ENCODE results near the gene COG2.

COG2 gene

DNA sequence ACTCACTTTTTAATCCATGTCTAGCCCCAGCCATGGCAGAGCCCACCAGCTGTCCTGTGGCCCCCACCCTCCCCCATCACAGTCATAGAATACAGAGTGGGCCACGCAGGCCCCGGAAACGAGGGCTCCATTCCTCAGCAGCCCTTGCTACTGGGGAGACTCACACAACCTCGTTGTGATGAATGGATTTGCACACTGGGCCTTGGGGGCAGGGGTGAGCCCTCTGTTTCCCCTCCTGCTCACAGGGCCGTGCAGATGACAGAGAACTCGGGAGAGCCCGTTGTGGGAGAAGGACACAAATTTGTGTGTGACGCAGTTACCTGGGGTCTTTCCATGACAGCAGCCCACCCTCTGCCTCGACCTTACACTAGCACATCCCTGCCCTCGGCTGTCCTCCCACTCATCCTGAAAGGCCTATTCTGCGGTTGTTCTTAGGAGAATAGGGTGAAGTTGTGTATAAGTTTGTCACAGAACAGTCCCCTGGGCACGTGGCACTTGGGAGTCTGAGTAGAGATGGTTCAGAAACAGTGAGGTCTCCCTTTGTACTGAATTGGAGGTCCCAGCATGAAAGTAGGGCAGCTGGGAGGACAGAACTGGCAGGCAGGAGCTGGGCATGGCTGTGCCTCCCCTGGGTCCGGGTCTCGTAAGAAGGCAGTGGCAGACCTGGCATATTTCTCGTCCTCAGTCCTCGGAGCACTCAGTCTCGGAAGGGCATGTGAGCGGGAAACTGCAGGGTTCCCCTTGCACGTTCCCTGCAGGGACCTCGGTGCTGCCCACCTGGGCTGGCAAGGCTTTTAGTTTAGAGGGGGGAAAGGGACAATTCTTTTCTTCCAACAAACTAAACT is 64.8 kb downstream of the COG2 start:
- Histone ChIP-seq H3K27ac (ENCODE audit: low read length) (no peak overlapping the region), H3K4me3 (ENCODE audit: low read length in 2 of 2) (no peak overlapping the region), H3K36me3 (ENCODE audit: control insufficient read depth in 2 of 2, insufficient read depth in 2 of 2, low read length in 2 of 2) (no peaks in the 10 kb centered on the region), H3K9me3 (ENCODE audit: control insufficient read depth in 2 of 2, low read length in 2 of 2) (no peaks in the 10 kb centered on the region), H3K27me3 (ENCODE audit: control insufficient read depth in 1 of 2, insufficient read depth in 2 of 2, low read length in 2 of 2) (no peaks in the 10 kb centered on the region), H3K9ac (ENCODE audit: low read length in 2 of 2) (no peak overlapping the region), H3K4me1 (ENCODE audit: control insufficient read depth, insufficient read depth, low read length) (no peaks in the 10 kb centered on the region)

GRCh38 chr1:230707732-230708630 is 65.7 kb downstream of the COG2 start:
- Histone ChIP-seq H3K36me3 (ENCODE audit: control insufficient read depth in 2 of 2, insufficient read depth in 2 of 2, low read length in 2 of 2) (no peaks in the 10 kb centered on the region), H3K27ac (ENCODE audit: low read length) (no peak overlapping the region), H3K27me3 (ENCODE audit: control insufficient read depth in 1 of 2, insufficient read depth in 2 of 2, low read length in 2 of 2) (no peaks in the 10 kb centered on the region), H3K9me3 (ENCODE audit: control insufficient read depth in 2 of 2, low read length in 2 of 2) (no peaks in the 10 kb centered on the region), H3K4me1 (ENCODE audit: control insufficient read depth, insufficient read depth, low read length) (no peaks in the 10 kb centered on the region), H3K9ac (ENCODE audit: low read length in 2 of 2) (no peak overlapping the region), H3K4me3 (ENCODE audit: low read length in 2 of 2) (no peak overlapping the region)

DNA sequence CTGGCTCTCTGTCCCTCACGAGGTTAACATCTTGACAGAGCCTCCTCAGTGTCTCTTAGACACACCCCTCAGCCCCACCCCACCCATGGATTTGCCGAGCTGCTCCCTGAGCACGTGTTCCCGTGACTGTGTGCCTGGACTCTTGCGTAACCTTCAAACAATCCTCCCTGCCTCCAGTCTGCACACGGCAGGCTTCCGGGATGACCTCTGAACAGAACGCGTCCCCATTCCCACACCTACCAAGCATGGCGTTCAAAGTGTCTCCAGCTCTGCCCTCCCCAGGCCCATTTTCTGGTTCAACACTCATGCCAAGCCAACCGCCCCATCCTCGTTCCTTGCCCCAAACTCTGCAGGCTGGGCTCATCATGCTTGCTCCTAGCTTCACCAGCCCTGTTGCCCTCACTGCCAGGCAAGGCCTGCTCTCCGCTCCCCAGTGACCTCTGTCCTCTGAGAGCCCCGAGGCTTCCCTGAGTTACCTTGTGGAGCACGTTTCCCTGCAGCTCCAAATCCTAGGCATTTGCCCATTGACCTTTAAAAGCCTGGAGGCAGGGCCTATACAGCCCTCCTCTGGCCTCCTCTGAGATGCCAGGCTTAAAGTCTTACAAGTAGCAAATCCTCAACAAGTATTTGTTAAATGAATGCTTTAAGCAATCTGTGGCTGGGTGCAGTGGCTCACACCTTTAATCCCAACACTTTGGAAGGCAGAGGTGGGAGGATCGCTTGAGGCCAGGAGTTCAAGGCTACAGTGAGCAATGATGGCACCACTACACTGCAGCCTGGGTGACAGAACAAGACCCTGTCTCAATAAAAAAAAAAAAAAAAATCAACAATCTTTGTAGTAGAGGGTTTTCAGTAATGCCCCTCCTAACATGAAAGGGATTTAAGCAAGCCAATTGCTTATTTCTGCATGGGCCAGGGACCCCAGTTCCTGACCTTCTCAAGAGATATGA is 66.6 kb downstream of the COG2 start:
- no peak overlapping the region for H3K9ac ChIP-seq (ENCODE audit: low read length in 2 of 2)
- H3K9me3 ChIP-seq (ENCODE audit: control insufficient read depth in 2 of 2, low read length in 2 of 2): no peaks in the 10 kb centered on the region
- H3K27me3 ChIP-seq (ENCODE audit: control insufficient read depth in 1 of 2, insufficient read depth in 2 of 2, low read length in 2 of 2): no peaks in the 10 kb centered on the region
- no peak overlapping the region for H3K27ac ChIP-seq (ENCODE audit: low read length)
- H3K36me3 ChIP-seq (ENCODE audit: control insufficient read depth in 2 of 2, insufficient read depth in 2 of 2, low read length in 2 of 2): no peaks in the 10 kb centered on the region
- peaks cover 7% of the 10 kb centered on the region for H3K4me1 ChIP-seq (ENCODE audit: control insufficient read depth, insufficient read depth, low read length)
- H3K4me3 ChIP-seq (ENCODE audit: low read length in 2 of 2): no peak overlapping the region

GRCh38 chr1:230709619-230710542 is 67.6 kb downstream of the COG2 start:
- Histone ChIP-seq H3K9ac (ENCODE audit: low read length in 2 of 2) (no peak overlapping the region), H3K4me1 (ENCODE audit: control insufficient read depth, insufficient read depth, low read length) (peaks cover 13% of the 10 kb centered on the region), H3K36me3 (ENCODE audit: control insufficient read depth in 2 of 2, insufficient read depth in 2 of 2, low read length in 2 of 2) (no peaks in the 10 kb centered on the region), H3K4me3 (ENCODE audit: low read length in 2 of 2) (no peak overlapping the region), H3K27me3 (ENCODE audit: control insufficient read depth in 1 of 2, insufficient read depth in 2 of 2, low read length in 2 of 2) (no peaks in the 10 kb centered on the region), H3K9me3 (ENCODE audit: control insufficient read depth in 2 of 2, low read length in 2 of 2) (no peaks in the 10 kb centered on the region), H3K27ac (ENCODE audit: low read length) (no peak overlapping the region)

- Histone ChIP-seq H3K9me3 (ENCODE audit: control insufficient read depth in 2 of 2, low read length in 2 of 2) (no peaks in the 10 kb centered on the region), H3K27ac (ENCODE audit: low read length) (no peak overlapping the region), H3K36me3 (ENCODE audit: control insufficient read depth in 2 of 2, insufficient read depth in 2 of 2, low read length in 2 of 2) (no peaks in the 10 kb centered on the region), H3K27me3 (ENCODE audit: control insufficient read depth in 1 of 2, insufficient read depth in 2 of 2, low read length in 2 of 2) (no peaks in the 10 kb centered on the region), H3K9ac (ENCODE audit: low read length in 2 of 2) (no peak overlapping the region), H3K4me3 (ENCODE audit: low read length in 2 of 2) (no peak overlapping the region), H3K4me1 (ENCODE audit: control insufficient read depth, insufficient read depth, low read length) (peaks cover 13% of the 10 kb centered on the region)
Observed at GRCh38 chr1:230710543-230710904, 68.2 kb downstream of the COG2 start.

DNA sequence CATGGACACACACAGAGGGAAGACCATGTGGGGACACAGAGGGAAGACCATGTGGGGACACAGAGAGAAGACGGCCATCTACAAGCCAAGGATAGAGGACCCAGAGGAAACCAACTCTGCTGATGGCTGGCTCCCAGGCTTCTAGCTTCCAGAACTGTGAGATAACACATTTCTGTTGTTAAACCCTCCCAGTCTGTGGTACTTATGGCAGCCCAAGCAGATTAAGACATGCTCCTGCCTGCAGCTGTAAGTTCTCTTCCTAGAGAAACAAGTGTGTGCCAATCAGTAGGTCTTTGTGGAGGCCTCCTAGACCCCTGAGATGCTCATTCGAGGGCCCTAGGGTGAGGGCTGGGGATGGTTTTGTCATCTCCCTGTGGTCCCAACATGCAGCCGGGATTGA is 69.0 kb downstream of the COG2 start:
- H3K9ac ChIP-seq (ENCODE audit: low read length in 2 of 2): no peak overlapping the region
- no peaks in the 10 kb centered on the region for H3K36me3 ChIP-seq (ENCODE audit: control insufficient read depth in 2 of 2, insufficient read depth in 2 of 2, low read length in 2 of 2)
- no peaks in the 10 kb centered on the region for H3K9me3 ChIP-seq (ENCODE audit: control insufficient read depth in 2 of 2, low read length in 2 of 2)
- H3K27me3 ChIP-seq (ENCODE audit: control insufficient read depth in 1 of 2, insufficient read depth in 2 of 2, low read length in 2 of 2): no peaks in the 10 kb centered on the region
- H3K4me3 ChIP-seq (ENCODE audit: low read length in 2 of 2): no peak overlapping the region
- H3K4me1 ChIP-seq (ENCODE audit: control insufficient read depth, insufficient read depth, low read length): peaks cover 13% of the 10 kb centered on the region
- no peak overlapping the region for H3K27ac ChIP-seq (ENCODE audit: low read length)

GRCh38 chr1:230712470-230712942 is 70.2 kb downstream of the COG2 start:
- H3K27ac ChIP-seq (ENCODE audit: low read length): no peak overlapping the region
- no peak overlapping the region for H3K9ac ChIP-seq (ENCODE audit: low read length in 2 of 2)
- no peaks in the 10 kb centered on the region for H3K27me3 ChIP-seq (ENCODE audit: control insufficient read depth in 1 of 2, insufficient read depth in 2 of 2, low read length in 2 of 2)
- no peaks in the 10 kb centered on the region for H3K9me3 ChIP-seq (ENCODE audit: control insufficient read depth in 2 of 2, low read length in 2 of 2)
- H3K36me3 ChIP-seq (ENCODE audit: control insufficient read depth in 2 of 2, insufficient read depth in 2 of 2, low read length in 2 of 2): no peaks in the 10 kb centered on the region
- peaks cover 13% of the 10 kb centered on the region for H3K4me1 ChIP-seq (ENCODE audit: control insufficient read depth, insufficient read depth, low read length)
- H3K4me3 ChIP-seq (ENCODE audit: low read length in 2 of 2): no peak overlapping the region

DNA sequence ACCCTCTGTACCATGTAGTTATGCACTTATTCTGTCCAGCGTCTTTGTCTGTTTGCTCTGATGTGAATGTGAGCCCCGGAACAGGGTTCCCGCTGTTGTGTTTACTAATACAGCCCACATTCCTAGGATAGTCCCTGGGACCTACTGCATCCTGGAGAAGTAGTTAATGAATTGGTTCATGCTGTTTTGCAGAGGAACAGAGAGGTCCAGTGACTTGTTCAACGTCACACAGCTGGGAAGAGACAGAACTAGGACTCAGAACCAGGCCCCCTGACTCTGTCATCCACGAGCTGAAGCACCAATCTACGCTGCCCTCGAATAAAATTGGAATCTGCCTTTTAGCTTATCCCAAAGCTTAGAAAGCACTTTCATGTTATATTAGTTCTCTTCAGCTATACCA is 70.9 kb downstream of the COG2 start:
- Histone ChIP-seq H3K27me3 (ENCODE audit: control insufficient read depth in 1 of 2, insufficient read depth in 2 of 2, low read length in 2 of 2) (no peaks in the 10 kb centered on the region), H3K9ac (ENCODE audit: low read length in 2 of 2) (peak overlapping the region in 1 of 2 donors; percentile 21), H3K27ac (ENCODE audit: low read length) (no peak overlapping the region), H3K9me3 (ENCODE audit: control insufficient read depth in 2 of 2, low read length in 2 of 2) (no peaks in the 10 kb centered on the region), H3K4me1 (ENCODE audit: control insufficient read depth, insufficient read depth, low read length) (peaks cover 13% of the 10 kb centered on the region), H3K36me3 (ENCODE audit: control insufficient read depth in 2 of 2, insufficient read depth in 2 of 2, low read length in 2 of 2) (no peaks in the 10 kb centered on the region), H3K4me3 (ENCODE audit: low read length in 2 of 2) (no peak overlapping the region)

DNA sequence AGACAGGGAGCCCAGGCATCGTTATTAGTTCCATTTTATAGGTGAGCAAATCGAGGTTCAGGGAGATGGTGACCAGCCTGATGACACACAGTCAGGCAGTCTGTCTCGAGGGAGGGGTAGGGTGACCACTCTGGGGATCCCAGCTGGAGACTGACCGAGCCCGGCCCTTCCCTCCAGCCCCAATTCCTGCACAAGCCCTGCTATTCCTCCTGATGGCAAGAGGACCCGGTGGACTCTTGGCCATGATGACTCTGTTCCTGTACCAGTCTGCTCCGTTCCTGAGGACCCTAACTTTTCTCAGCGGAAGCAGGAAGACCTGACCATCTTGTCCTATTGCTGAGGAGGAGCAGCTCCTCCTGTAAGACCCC is 71.2 kb downstream of the COG2 start:
- Histone ChIP-seq H3K27ac (ENCODE audit: low read length) (no peak overlapping the region), H3K4me1 (ENCODE audit: control insufficient read depth, insufficient read depth, low read length) (peaks cover 13% of the 10 kb centered on the region), H3K9ac (ENCODE audit: low read length in 2 of 2) (peak overlapping the region; percentile 21 to 23), H3K9me3 (ENCODE audit: control insufficient read depth in 2 of 2, low read length in 2 of 2) (no peaks in the 10 kb centered on the region), H3K4me3 (ENCODE audit: low read length in 2 of 2) (peak overlapping the region in 1 of 2 donors; percentile 58), H3K36me3 (ENCODE audit: control insufficient read depth in 2 of 2, insufficient read depth in 2 of 2, low read length in 2 of 2) (no peaks in the 10 kb centered on the region), H3K27me3 (ENCODE audit: control insufficient read depth in 1 of 2, insufficient read depth in 2 of 2, low read length in 2 of 2) (no peaks in the 10 kb centered on the region)

Measured in stomach smooth muscle (tissue), 2 donors.